Prostate gland (tissue), 2 donors: ENCODE measurements around the gene ENOX1. TPM values are rescaled to one million over a fixed set of nuclear protein-coding genes. Genes with fewer than 3 reads are reported as not detected.

ENCODE experiments used
- DNase-seq: peaks from one replicate; pipeline ENCODE4 v3.0.0-alpha.2; 2019; ENCODE audit warnings: low spot score
- H3K27ac ChIP-seq, 2 donors: fragments of 200-600 bp; sonication (generic); 2 replicates each; pipeline ENCODE4 v1.5.1; 2017 to 2019
- H3K27me3 ChIP-seq: fragments of 200-600 bp; sonication (generic); replicated peaks from 2 replicates; pipeline ENCODE4 v1.5.1; 2019; ENCODE audit not compliant: insufficient read depth
- H3K36me3 ChIP-seq, 2 donors: fragments of 200-600 bp; sonication (generic); 1 replicate in 1 of 2; 2 replicates in 1 of 2; pipeline versions ENCODE4 v1.5.1 to v1.8.1; 2017 to 2019
- H3K4me1 ChIP-seq: fragments of 200-600 bp; sonication (generic); replicated peaks from 2 replicates; pipeline ENCODE4 v1.5.1; 2019
- H3K4me3 ChIP-seq, 2 donors: fragments of 200-600 bp; sonication (generic); 2 replicates each; pipeline ENCODE4 v1.5.1; 2017 to 2019
- H3K9me3 ChIP-seq: fragments of 200-600 bp; sonication (generic); 2 replicates; pipeline ENCODE4 v1.5.1; 2017
- CTCF ChIP-seq, 4 experiments: fragments of 200-600 bp in 2 of 4; fragments of 450-650 bp in 2 of 4; sonication (generic) in 2 of 4; IDR thresholded peaks; 1 replicate in 3 of 4; 2 replicates in 1 of 4; pipeline ENCODE4 v1.5.1; 2016 to 2019; ENCODE audit warnings: antibody characterized with exemption in 4 of 4, mild to moderate bottlenecking in 2 of 4, moderate library complexity in 2 of 4
- POLR2A ChIP-seq: fragments of 450-650 bp; IDR thresholded peaks from one replicate; pipeline ENCODE4 v1.6.1; 2016; ENCODE audit warnings: antibody characterized with exemption, mild to moderate bottlenecking
- POLR2AphosphoS5 ChIP-seq: sonication (generic); formaldehyde crosslinking; IDR thresholded peaks from one replicate; pipeline ENCODE4 v1.6.1; 2017; ENCODE audit warnings: antibody characterized with exemption
- WGBS: methylation state at CpG from one replicate; pipeline ENCODE4 v1.1.5; 2018; 5-methylcytosine and 5-hydroxymethylcytosine counted together
- intact Hi-C: fragments of 100-400 bp; cut with DNase I; formaldehyde crosslinking; loops from one replicate; pipeline ENCODE4 v1.14.2; 2022
- total RNA-seq, 2 donors: library from RNA; depleted of rRNA; stranded (reverse); fragments of >200 nt; gene quantifications; one replicate each; pipeline ENCODE4 v1.1.0, GENCODE V29; 2016

The ENOX1 gene
- total RNA-seq, 2 donors from 2014 or later: 4.5 to 5.3 TPM

GRCh38 chr13:43239275-43239840, 547.4 kb downstream of the ENOX1 start:
- no peaks in the 10 kb centered on the region for H3K36me3 ChIP-seq
- H3K27ac ChIP-seq: no peak overlapping the region
- TF ChIP-seq POLR2AphosphoS5 (no peak), CTCF (IDR thresholded peaks at IDR 0.05) (no peak), POLR2A (no peak)
- no peaks in the 10 kb centered on the region for H3K9me3 ChIP-seq
- H3K27me3 ChIP-seq: no peaks in the 10 kb centered on the region
- intact Hi-C loops: no loop called here
- no peaks in the 10 kb centered on the region for H3K4me1 ChIP-seq
- H3K4me3 ChIP-seq: no peak overlapping the region
- no peak for DNase-seq

- Histone ChIP-seq H3K9me3 (no peaks in the 10 kb centered on the region), H3K4me3 (no peak overlapping the region), H3K4me1 (no peaks in the 10 kb centered on the region), H3K36me3 (no peaks in the 10 kb centered on the region), H3K27ac (no peak overlapping the region), H3K27me3 (no peaks in the 10 kb centered on the region)
- DNase-seq: no peak
- TF ChIP-seq POLR2AphosphoS5 (no peak), CTCF (IDR thresholded peaks at IDR 0.05) (no peak), POLR2A (no peak)
- intact Hi-C loops: no loop called here
- 98% methylated on average over 2 of the region's 2 CpGs for WGBS
These were observed 548.3 kb downstream of the ENOX1 start for GRCh38 chr13:43238341-43239083.

- intact Hi-C loops: no loop called here
- Histone ChIP-seq H3K27me3 (no peaks in the 10 kb centered on the region), H3K9me3 (no peaks in the 10 kb centered on the region), H3K36me3 (no peaks in the 10 kb centered on the region), H3K4me1 (no peaks in the 10 kb centered on the region), H3K4me3 (no peak overlapping the region), H3K27ac (no peak overlapping the region)
- TF ChIP-seq POLR2AphosphoS5 (no peak), CTCF (IDR thresholded peaks at IDR 0.05) (no peak), POLR2A (no peak)
- DNase-seq: no peak
- 84% methylated on average over 4 of the region's 4 CpGs for WGBS
These were observed 549.2 kb downstream of the ENOX1 start for GRCh38 chr13:43237616-43238015.

- DNase-seq: no peak
- intact Hi-C loops: no loop called here
- TF ChIP-seq POLR2A (no peak), POLR2AphosphoS5 (no peak), CTCF (IDR thresholded peaks at IDR 0.05) (no peak)
- H3K4me3 ChIP-seq: no peak overlapping the region
- 74% methylated on average over 1 of the region's 1 CpG for WGBS
- H3K27me3 ChIP-seq: no peaks in the 10 kb centered on the region
- H3K9me3 ChIP-seq: no peaks in the 10 kb centered on the region
- H3K27ac ChIP-seq: no peak overlapping the region
- H3K4me1 ChIP-seq: no peaks in the 10 kb centered on the region
- no peaks in the 10 kb centered on the region for H3K36me3 ChIP-seq
These were observed 551.7 kb downstream of the ENOX1 start for GRCh38 chr13:43235028-43235427.

GRCh38 chr13:43232873-43233265, 553.9 kb downstream of the ENOX1 start:
- Histone ChIP-seq H3K27me3 (no peaks in the 10 kb centered on the region), H3K4me3 (no peak overlapping the region), H3K27ac (no peak overlapping the region), H3K9me3 (no peaks in the 10 kb centered on the region), H3K36me3 (no peaks in the 10 kb centered on the region), H3K4me1 (no peaks in the 10 kb centered on the region)
- intact Hi-C loops: no loop called here
- TF ChIP-seq POLR2A: no peak
- TF ChIP-seq CTCF (IDR thresholded peaks at IDR 0.05): no peak
- TF ChIP-seq POLR2AphosphoS5: no peak
- DNase-seq: no peak
- 100% methylated on average over 1 of the region's 1 CpG for WGBS
